Measurements from ENCODE around the gene SPATA21. TPM values are rescaled to one million over a fixed set of nuclear protein-coding genes. Genes with fewer than 3 reads are reported as not detected.

Gene SPATA21
- total RNA-seq, 2 donors from 2014 or later, result not detected

- H3K4me3 ChIP-seq, result no peak overlapping the region
- intact Hi-C loops (cut with DNase I), result no loop called here
- no peaks in the 10 kb centered on the region for H3K9me3 ChIP-seq
- WGBS, 2 donors, result 75 to 81% methylated on average over 8 to 25 of the region's 25 CpGs
- no peak for DNase-seq
- no peaks in the 10 kb centered on the region for H3K36me3 ChIP-seq (replicated peaks in 1 of 2; ENCODE audit: insufficient read depth in 1 of 2, low read depth in 2 of 2)
- no peaks in the 10 kb centered on the region for H3K4me1 ChIP-seq
- H3K27me3 ChIP-seq, result no peaks in the 10 kb centered on the region
- H3K27ac ChIP-seq, result no peak overlapping the region
- no peak for ATAC-seq
- no peak for TF ChIP-seq POLR2A (IDR thresholded peaks at IDR 0.05)
- TF ChIP-seq CTCF (IDR thresholded peaks at IDR 0.05), result no peak
These were observed 27.6 kb downstream of the SPATA21 start for GRCh38 chr1:16409536-16410152.

- no peak overlapping the region for H3K27ac ChIP-seq
- no peaks in the 10 kb centered on the region for H3K36me3 ChIP-seq (replicated peaks in 1 of 2; ENCODE audit: insufficient read depth in 1 of 2, low read depth in 2 of 2)
- ATAC-seq (no peak), DNase-seq (no peak)
- no peaks in the 10 kb centered on the region for H3K9me3 ChIP-seq
- TF ChIP-seq POLR2A (IDR thresholded peaks at IDR 0.05), result no peak
- TF ChIP-seq CTCF (IDR thresholded peaks at IDR 0.05), result no peak
- no peak overlapping the region for H3K4me3 ChIP-seq
- no peaks in the 10 kb centered on the region for H3K4me1 ChIP-seq
- H3K27me3 ChIP-seq, result no peaks in the 10 kb centered on the region
- 78 to 86% methylated on average over 9 of the region's 9 CpGs for WGBS, 2 donors
- intact Hi-C loops (cut with DNase I), result no loop called here
These were observed 30.4 kb downstream of the SPATA21 start for GRCh38 chr1:16406868-16407267.

GRCh38 chr1:16405441-16405840 is 31.8 kb downstream of the SPATA21 start:
- TF ChIP-seq CTCF (IDR thresholded peaks at IDR 0.05) (no peak), POLR2A (IDR thresholded peaks at IDR 0.05) (no peak)
- ATAC-seq, result no peak
- H3K4me1 ChIP-seq, result no peaks in the 10 kb centered on the region
- no peak overlapping the region for H3K4me3 ChIP-seq
- H3K27ac ChIP-seq, result no peak overlapping the region
- 73 to 87% methylated on average over 5 of the region's 5 CpGs for WGBS, 2 donors
- H3K9me3 ChIP-seq, result no peaks in the 10 kb centered on the region
- no peaks in the 10 kb centered on the region for H3K27me3 ChIP-seq
- DNase-seq, result no peak
- H3K36me3 ChIP-seq (replicated peaks in 1 of 2; ENCODE audit: insufficient read depth in 1 of 2, low read depth in 2 of 2), result no peaks in the 10 kb centered on the region
- intact Hi-C loops (cut with DNase I), result no loop called here

GRCh38 chr1:16402742-16403141 is 34.5 kb downstream of the SPATA21 start:
- intact Hi-C loops (cut with DNase I), result no loop called here
- Histone ChIP-seq H3K27me3 (no peaks in the 10 kb centered on the region), H3K4me1 (no peaks in the 10 kb centered on the region), H3K27ac (no peak overlapping the region), H3K36me3 (replicated peaks in 1 of 2; ENCODE audit: insufficient read depth in 1 of 2, low read depth in 2 of 2) (no peaks in the 10 kb centered on the region), H3K9me3 (no peaks in the 10 kb centered on the region), H3K4me3 (no peak overlapping the region)
- TF ChIP-seq POLR2A (IDR thresholded peaks at IDR 0.05), result no peak
- no peak for TF ChIP-seq CTCF (IDR thresholded peaks at IDR 0.05)
- DNase-seq, result no peak
- WGBS, 2 donors, result 74 to 83% methylated on average over 10 of the region's 10 CpGs
- no peak for ATAC-seq

GRCh38 chr1:16398371-16398953 is 38.8 kb downstream of the SPATA21 start:
- DNase-seq (no peak), ATAC-seq (no peak)
- intact Hi-C loops (cut with DNase I), result no loop called here
- WGBS, 2 donors, result 91 to 100% methylated on average over 1 to 5 of the region's 5 CpGs
- no peak overlapping the region for H3K27ac ChIP-seq
- TF ChIP-seq POLR2A (IDR thresholded peaks at IDR 0.05), result no peak
- no peaks in the 10 kb centered on the region for H3K4me1 ChIP-seq
- no peaks in the 10 kb centered on the region for H3K9me3 ChIP-seq
- H3K36me3 ChIP-seq (replicated peaks in 1 of 2; ENCODE audit: insufficient read depth in 1 of 2, low read depth in 2 of 2), result peaks cover 0 to 5% of the 10 kb centered on the region in 2 donors
- H3K27me3 ChIP-seq, result no peaks in the 10 kb centered on the region
- H3K4me3 ChIP-seq, result no peak overlapping the region

Measured in body of pancreas (tissue), 4 donors.